GM12891 (cell line): ENCODE data around the gene N4BP3. TPM values are rescaled to one million over a fixed set of nuclear protein-coding genes. Genes with fewer than 3 reads are reported as not detected.
"Not testable (repeated sequence)": the region's sequence is repeated elsewhere in the genome, so short reads cannot be mapped to it uniquely, and the experiment has no call there.

Source experiments
- DNase-seq: peaks from one replicate; pipeline ENCODE4 v3.0.0; 2011; ENCODE audit warnings: low spot score; ENCODE audit not compliant: insufficient read length
- FAIRE-seq: peaks from 2 replicates; lab custom pipeline; 2011; peaks lifted over from hg19 to GRCh38; lab: Jason Lieb, UNC
- PAX5 ChIP-seq: IDR thresholded peaks from 2 replicates; pipeline ENCODE4 v1.6.1; 2011; ENCODE audit warnings: low read length, moderate library complexity, mild to moderate bottlenecking; ENCODE audit not compliant: insufficient read depth, severe bottlenecking
- POLR2A ChIP-seq: IDR thresholded peaks from 2 replicates; pipeline ENCODE4 v1.6.1; 2011; ENCODE audit warnings: low read depth, low read length, control low read depth
- POLR2AphosphoS5 ChIP-seq: IDR thresholded peaks from 2 replicates; pipeline ENCODE4 v1.6.1; 2011; ENCODE audit warnings: low read depth, low read length, control low read depth
- POU2F2 ChIP-seq: IDR thresholded peaks from 2 replicates; pipeline ENCODE4 v1.6.1; 2011; ENCODE audit warnings: low read depth, mild to moderate bottlenecking, control low read depth, low read length, moderate library complexity
- SPI1 ChIP-seq: IDR thresholded peaks from 2 replicates; pipeline ENCODE4 v1.6.1; 2011; ENCODE audit warnings: low read depth, low read length, control low read depth
- TAF1 ChIP-seq: IDR thresholded peaks from 2 replicates; pipeline ENCODE4 v1.6.1; 2011; ENCODE audit warnings: low read depth, low read length, control low read depth
- polyA plus RNA-seq: library from polyadenylated mRNA; unstranded; fragments of >200 nt; gene quantifications from one replicate; pipeline ENCODE4 v1.2.1, GENCODE V29; 2012; ENCODE audit warnings: low read depth, missing spikeins, inconsistent platforms; ENCODE audit not compliant: missing spikeins

N4BP3 gene
- polyA plus RNA-seq, result 3.8 TPM

GRCh38 chr5:178113141-178113787, at the start of gene N4BP3:
Gene N4BP3 (plus strand): TSS chr5:178113532. CDS start chr5:178119584, 6,052 bp downstream.
- FAIRE-seq, result peak; percentile 78
- TF ChIP-seq PAX5 (peak; percentile 64), SPI1 (no peak), TAF1 (peak; percentile 34; the same call in 1 of the 2 replicates)
- peak; percentile 94 for DNase-seq

- DNase-seq, result no peak
- TF ChIP-seq PAX5 (no peak), POLR2AphosphoS5 (no peak), SPI1 (no peak), POLR2A (no peak), TAF1 (no peak), POU2F2 (no peak)
- FAIRE-seq, result no peak
These were observed 45.6 kb upstream of the N4BP3 start for GRCh38 chr5:178067755-178068154.

- TF ChIP-seq PAX5 (no peak), TAF1 (no peak), POU2F2 (no peak), SPI1 (no peak), POLR2A (no peak), POLR2AphosphoS5 (no peak)
- no peak for DNase-seq
- peak; percentile 80 for FAIRE-seq
These were observed 45.0 kb upstream of the N4BP3 start for GRCh38 chr5:178068293-178068692.

- FAIRE-seq, result peak; percentile 80
- no peak for DNase-seq
- no peak for TF ChIP-seq POLR2AphosphoS5
- no peak for TF ChIP-seq TAF1
- TF ChIP-seq POLR2A, result no peak
- TF ChIP-seq SPI1, result no peak
- no peak for TF ChIP-seq PAX5
- TF ChIP-seq POU2F2, result no peak
These were observed 43.4 kb upstream of the N4BP3 start for GRCh38 chr5:178069909-178070308.

- FAIRE-seq, result no peak
- no peak for TF ChIP-seq POU2F2
- TF ChIP-seq POLR2AphosphoS5, result no peak
- no peak for TF ChIP-seq PAX5
- no peak for TF ChIP-seq TAF1
- TF ChIP-seq SPI1, result no peak
- TF ChIP-seq POLR2A, result no peak
- no peak for DNase-seq
These were observed 42.2 kb upstream of the N4BP3 start for GRCh38 chr5:178071108-178071507.

GRCh38 chr5:178072749-178073148, 40.6 kb upstream of the N4BP3 start:
- TF ChIP-seq PAX5, result no peak
- TF ChIP-seq POU2F2, result no peak
- no peak for TF ChIP-seq TAF1
- TF ChIP-seq POLR2A, result no peak
- no peak for TF ChIP-seq POLR2AphosphoS5
- no peak for TF ChIP-seq SPI1
- DNase-seq, result no peak
- no peak for FAIRE-seq

- DNase-seq, result no peak
- FAIRE-seq, result no peak
- TF ChIP-seq SPI1 (no peak), PAX5 (no peak), POU2F2 (no peak), POLR2AphosphoS5 (no peak), TAF1 (no peak), POLR2A (no peak)
These were observed 38.9 kb upstream of the N4BP3 start for GRCh38 chr5:178074266-178074952.

GRCh38 chr5:178076965-178077364, 36.4 kb upstream of the N4BP3 start:
- DNase-seq, FAIRE-seq: not testable (repeated sequence)

- TF ChIP-seq PAX5, result no peak
- no peak for FAIRE-seq
- DNase-seq, result no peak
These were observed 35.6 kb upstream of the N4BP3 start for GRCh38 chr5:178077751-178078150.

- DNase-seq (no peak), FAIRE-seq (no peak)
- TF ChIP-seq POLR2A, result no peak
- no peak for TF ChIP-seq SPI1
- no peak for TF ChIP-seq POU2F2
- no peak for TF ChIP-seq PAX5
- TF ChIP-seq TAF1, result no peak
- TF ChIP-seq POLR2AphosphoS5, result no peak
These were observed 34.9 kb upstream of the N4BP3 start for GRCh38 chr5:178078197-178079010.
